Neuronal stem cell (in vitro differentiated cells): ENCODE results near the gene HECW1.

ENCODE experiments used
- DNase-seq: peaks from one replicate; pipeline ENCODE4 v3.0.0-alpha.2; 2013; ENCODE audit warnings: low spot score
- H2AFZ ChIP-seq: one replicate; pipeline ENCODE4 v1.6.1; 2013; ENCODE audit warnings: mild to moderate bottlenecking, low read length, inconsistent platforms
- H2AK5ac ChIP-seq: 2 replicates; pipeline ENCODE4 v1.6.1; 2013; ENCODE audit warnings: low read depth, mild to moderate bottlenecking, inconsistent platforms, low read length, moderate library complexity, mixed read lengths
- H2BK120ac ChIP-seq: 2 replicates; pipeline ENCODE4 v1.6.1; 2013; ENCODE audit warnings: low read depth, mild to moderate bottlenecking, inconsistent platforms, low read length, moderate library complexity, mixed read lengths
- H2BK12ac ChIP-seq: one replicate; pipeline ENCODE4 v1.6.1; 2013; ENCODE audit warnings: low read length, inconsistent platforms
- H2BK15ac ChIP-seq: 2 replicates; pipeline ENCODE4 v1.6.1; 2013; ENCODE audit warnings: mild to moderate bottlenecking, low read length, inconsistent platforms, mixed read lengths
- H2BK5ac ChIP-seq: one replicate; pipeline ENCODE4 v1.6.1; 2013; ENCODE audit warnings: inconsistent platforms, mild to moderate bottlenecking, low read length, moderate library complexity
- H3K14ac ChIP-seq: one replicate; pipeline ENCODE4 v1.6.1; 2013; ENCODE audit warnings: low read length, inconsistent platforms
- H3K18ac ChIP-seq: 2 replicates; pipeline ENCODE4 v1.6.1; 2013; ENCODE audit warnings: low read length, inconsistent platforms
- H3K23ac ChIP-seq: 2 replicates; pipeline ENCODE4 v1.6.1; 2013; ENCODE audit warnings: low read depth, mild to moderate bottlenecking, mixed read lengths, low read length, inconsistent platforms; ENCODE audit not compliant: poor library complexity
- H3K27ac ChIP-seq: replicated peaks from 3 replicates; pipeline ENCODE4 v1.5.1; 2013; ENCODE audit warnings: low read length, inconsistent platforms
- H3K27me3 ChIP-seq, 3 experiments: 2 replicates each; pipeline ENCODE4 v1.6.1; 2013; ENCODE audit warnings: low read length in 3 of 3, mild to moderate bottlenecking in 2 of 3, inconsistent platforms in 1 of 3, low read depth in 1 of 3, mixed read lengths in 1 of 3, moderate library complexity in 1 of 3; ENCODE audit not compliant: control insufficient read depth in 3 of 3, insufficient read depth in 3 of 3
- H3K36me3 ChIP-seq, 2 donors: replicated peaks in 1 of 2; 2 replicates each; pipeline ENCODE4 v1.6.1; 2013; ENCODE audit warnings: low read length in 2 of 2; ENCODE audit not compliant: control insufficient read depth in 2 of 2, insufficient read depth in 2 of 2
- H3K4ac ChIP-seq: 2 replicates; pipeline ENCODE4 v1.6.1; 2013; ENCODE audit warnings: inconsistent platforms, mild to moderate bottlenecking, low read length, moderate library complexity
- H3K4me1 ChIP-seq, 2 donors: 1 replicate in 1 of 2; 2 replicates in 1 of 2; pipeline ENCODE4 v1.6.1; 2013; ENCODE audit warnings: low read length in 2 of 2, low read depth in 1 of 2; ENCODE audit not compliant: control insufficient read depth in 2 of 2, insufficient read depth in 1 of 2
- H3K4me2 ChIP-seq: one replicate; pipeline ENCODE4 v1.6.1; 2013; ENCODE audit warnings: mild to moderate bottlenecking, low read length, inconsistent platforms; ENCODE audit not compliant: insufficient read depth, poor library complexity, severe bottlenecking
- H3K4me3 ChIP-seq, 2 donors: 2 replicates each; pipeline ENCODE4 v1.5.1; 2013; ENCODE audit warnings: low read length in 2 of 2, mild to moderate bottlenecking in 2 of 2, inconsistent platforms in 1 of 2, moderate library complexity in 1 of 2
- H3K79me1 ChIP-seq: one replicate; pipeline ENCODE4 v1.6.1; 2013; ENCODE audit warnings: low read depth, mild to moderate bottlenecking, inconsistent platforms, low read length, moderate library complexity
- H3K9ac ChIP-seq: one replicate; pipeline ENCODE4 v1.6.1; 2013; ENCODE audit warnings: mild to moderate bottlenecking, low read depth, low read length, inconsistent platforms; ENCODE audit not compliant: poor library complexity
- H3K9me3 ChIP-seq, 2 donors: replicated peaks in 1 of 2; 2 replicates each; pipeline versions ENCODE3 to v1.6.1; 2013; ENCODE audit warnings: low read length in 2 of 2, mild to moderate bottlenecking in 2 of 2, inconsistent platforms in 1 of 2, low read depth in 1 of 2, mixed read lengths in 1 of 2, moderate library complexity in 1 of 2; ENCODE audit not compliant: control insufficient read depth in 2 of 2, insufficient read depth in 1 of 2
- H4K8ac ChIP-seq: one replicate; pipeline ENCODE4 v1.6.1; 2013; ENCODE audit warnings: low read depth, mild to moderate bottlenecking, inconsistent platforms, low read length, moderate library complexity
- H4K91ac ChIP-seq: one replicate; pipeline ENCODE4 v1.6.1; 2013; ENCODE audit warnings: low read length, low read depth, mild to moderate bottlenecking, inconsistent platforms; ENCODE audit not compliant: poor library complexity
- WGBS, 2 donors: extraction: QIAGEN DNeasy Blood & Tissue Kit; methylation state at CpG; one replicate each; pipeline ENCODE4 v1.1.7; 2013; ENCODE audit warnings: missing lambda C conversion rate in 2 of 2, mixed read lengths in 1 of 2; ENCODE audit not compliant: insufficient read length in 2 of 2, insufficient replicate concordance in 1 of 2; ENCODE audit errors: extremely low coverage in 2 of 2; 5-methylcytosine and 5-hydroxymethylcytosine counted together

HECW1 gene

DNA sequence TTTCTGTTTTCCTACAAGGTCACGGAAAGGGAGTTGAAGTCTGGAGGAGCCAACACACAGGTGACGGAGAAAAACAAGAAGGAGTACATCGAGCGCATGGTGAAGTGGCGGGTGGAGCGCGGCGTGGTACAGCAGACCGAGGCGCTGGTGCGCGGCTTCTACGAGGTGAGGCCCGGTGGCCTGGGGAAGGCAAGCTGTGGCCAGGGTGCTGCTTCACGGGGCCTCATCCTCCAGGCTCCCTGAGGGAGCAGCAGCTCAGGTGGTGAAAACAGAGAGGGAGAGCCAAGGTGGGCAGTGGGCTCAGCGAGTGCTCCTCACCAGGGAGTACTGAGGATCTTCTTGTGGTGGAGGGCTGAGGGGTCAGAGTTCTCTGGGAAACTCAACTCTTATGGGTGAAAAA, 438.0 kb downstream of the HECW1 start:
- Histone ChIP-seq H3K9me3 (peaks cover 0 to 3% of the 10 kb centered on the region in 2 donors), H3K79me1 (no peaks in the 10 kb centered on the region), H3K4me1 (no peaks in the 10 kb centered on the region), H4K8ac (no peak overlapping the region), H3K4ac (no peak overlapping the region), H3K36me3 (no peaks in the 10 kb centered on the region), H3K14ac (no peak overlapping the region), H2BK12ac (no peak overlapping the region), H3K27me3 (no peaks in the 10 kb centered on the region), H2BK5ac (no peak overlapping the region), H2AK5ac (peak overlapping the region; percentile 69), H3K27ac (no peak overlapping the region), H2BK15ac (peak overlapping the region; percentile 31), H3K4me3 (no peak overlapping the region), H2AFZ (no peak overlapping the region), H3K18ac (peak overlapping the region; percentile 33), H4K91ac (no peak overlapping the region), H3K4me2 (no peak overlapping the region), H3K9ac (no peak overlapping the region), H3K23ac (no peak overlapping the region), H2BK120ac (no peak overlapping the region)
- DNase-seq = no peak
- no CpG with 5 or more reads among the region's 16 CpGs for WGBS, 2 donors

DNA sequence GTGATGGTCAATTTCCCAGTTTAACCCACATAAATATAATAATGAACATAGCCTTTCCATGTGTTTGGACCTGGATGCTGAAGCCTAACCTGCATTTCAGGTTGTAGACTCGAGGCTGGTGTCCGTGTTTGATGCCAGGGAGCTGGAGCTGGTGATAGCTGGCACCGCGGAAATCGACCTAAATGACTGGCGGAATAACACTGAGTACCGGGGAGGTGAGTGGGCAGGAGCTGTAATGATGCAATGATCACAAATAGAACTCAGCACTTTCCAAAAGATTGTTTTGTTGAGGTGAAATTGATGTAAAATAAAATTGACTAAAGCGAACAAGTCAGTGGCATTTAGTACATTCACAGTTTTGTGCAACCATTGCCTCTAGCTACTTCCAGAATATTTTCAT, 439.7 kb downstream of the HECW1 start:
- no peak overlapping the region for H3K14ac ChIP-seq
- H3K4me1 ChIP-seq = no peaks in the 10 kb centered on the region
- H3K9me3 ChIP-seq = no peaks in the 10 kb centered on the region
- H3K79me1 ChIP-seq = no peaks in the 10 kb centered on the region
- no peak overlapping the region for H3K18ac ChIP-seq
- no peak overlapping the region for H3K4ac ChIP-seq
- H3K4me2 ChIP-seq = no peak overlapping the region
- no peak overlapping the region for H2BK15ac ChIP-seq
- WGBS, 2 donors = no CpG with 5 or more reads among the region's 8 CpGs
- no peak overlapping the region for H2BK5ac ChIP-seq
- no peak overlapping the region for H3K9ac ChIP-seq
- H2AK5ac ChIP-seq = no peak overlapping the region
- H2BK12ac ChIP-seq = no peak overlapping the region
- no peak overlapping the region for H4K91ac ChIP-seq
- no peak overlapping the region for H3K23ac ChIP-seq
- no peak overlapping the region for H2BK120ac ChIP-seq
- H3K27ac ChIP-seq = no peak overlapping the region
- no peak overlapping the region for H3K4me3 ChIP-seq
- no peak overlapping the region for H2AFZ ChIP-seq
- no peak for DNase-seq
- no peak overlapping the region for H4K8ac ChIP-seq
- no peaks in the 10 kb centered on the region for H3K36me3 ChIP-seq
- no peaks in the 10 kb centered on the region for H3K27me3 ChIP-seq

DNA sequence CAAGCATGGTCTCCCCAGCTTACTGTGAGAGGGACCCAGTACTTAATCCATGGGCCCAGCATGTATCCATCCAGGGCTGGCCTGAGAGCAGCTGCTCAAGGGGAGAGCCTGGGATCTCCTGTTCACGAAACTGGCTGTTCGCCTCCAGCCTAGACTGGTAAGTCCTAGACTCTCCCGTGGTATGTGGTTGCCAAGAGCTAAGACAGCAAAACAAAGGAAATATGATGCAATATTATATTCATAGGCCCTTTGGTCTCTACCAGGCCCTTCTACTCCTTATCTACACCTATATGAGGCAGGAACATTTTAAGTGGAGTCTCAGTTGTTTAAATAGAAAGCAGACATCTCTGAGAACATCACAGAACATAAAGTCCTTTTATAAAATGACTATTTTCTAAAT, 441.6 kb downstream of the HECW1 start:
- Histone ChIP-seq H2AK5ac (no peak overlapping the region), H2BK5ac (no peak overlapping the region), H2BK120ac (no peak overlapping the region), H3K4me1 (no peaks in the 10 kb centered on the region), H3K79me1 (no peaks in the 10 kb centered on the region), H3K23ac (no peak overlapping the region), H3K27me3 (no peaks in the 10 kb centered on the region), H3K18ac (no peak overlapping the region), H2BK12ac (no peak overlapping the region), H3K4ac (no peak overlapping the region), H3K14ac (no peak overlapping the region), H3K9me3 (no peaks in the 10 kb centered on the region), H3K9ac (no peak overlapping the region), H2BK15ac (no peak overlapping the region), H4K91ac (no peak overlapping the region), H3K36me3 (no peaks in the 10 kb centered on the region), H3K27ac (no peak overlapping the region), H2AFZ (no peak overlapping the region), H3K4me3 (no peak overlapping the region), H4K8ac (no peak overlapping the region), H3K4me2 (no peak overlapping the region)
- no peak for DNase-seq
- no CpG with 5 or more reads among the region's 3 CpGs for WGBS, 2 donors

DNA sequence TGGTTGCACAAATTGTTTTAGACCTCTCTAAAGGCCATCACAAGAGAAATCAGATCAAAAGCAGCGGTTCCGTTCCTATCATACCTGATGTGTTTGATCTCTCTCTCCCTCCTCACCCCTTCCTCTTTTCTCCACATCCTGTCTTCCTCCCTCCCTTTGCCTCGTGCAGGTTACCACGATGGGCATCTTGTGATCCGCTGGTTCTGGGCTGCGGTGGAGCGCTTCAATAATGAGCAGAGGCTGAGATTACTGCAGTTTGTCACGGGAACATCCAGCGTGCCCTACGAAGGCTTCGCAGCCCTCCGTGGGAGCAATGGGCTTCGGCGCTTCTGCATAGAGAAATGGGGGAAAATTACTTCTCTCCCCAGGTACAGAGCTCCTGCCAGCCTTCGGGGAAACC, 442.0 kb downstream of the HECW1 start:
- no peak overlapping the region for H3K9ac ChIP-seq
- no CpG with 5 or more reads among the region's 15 CpGs for whole genome bisulfite sequencing, 2 donors
- H2BK5ac ChIP-seq = no peak overlapping the region
- H4K8ac ChIP-seq = no peak overlapping the region
- H3K36me3 ChIP-seq = no peaks in the 10 kb centered on the region
- no peak overlapping the region for H3K4me2 ChIP-seq
- H3K4me1 ChIP-seq = no peaks in the 10 kb centered on the region
- no peak overlapping the region for H2AFZ ChIP-seq
- no peak overlapping the region for H3K18ac ChIP-seq
- no peak overlapping the region for H4K91ac ChIP-seq
- no peak overlapping the region for H2BK12ac ChIP-seq
- no peaks in the 10 kb centered on the region for H3K9me3 ChIP-seq
- H3K23ac ChIP-seq = no peak overlapping the region
- H3K4ac ChIP-seq = no peak overlapping the region
- no peaks in the 10 kb centered on the region for H3K79me1 ChIP-seq
- H3K4me3 ChIP-seq = no peak overlapping the region
- H2AK5ac ChIP-seq = no peak overlapping the region
- no peak overlapping the region for H3K27ac ChIP-seq
- DNase-seq = no peak
- no peak overlapping the region for H2BK15ac ChIP-seq
- H2BK120ac ChIP-seq = no peak overlapping the region
- H3K14ac ChIP-seq = no peak overlapping the region
- H3K27me3 ChIP-seq = no peaks in the 10 kb centered on the region
